IMR-90 (cell line): Measurements from ENCODE around the gene CPEB3. TPM values are rescaled to one million over a fixed set of nuclear protein-coding genes. Genes with fewer than 3 reads are reported as not detected.

Experiments used
- ATAC-seq: fragments of 200-7000 bp; cut with Tn5 transposase; 2 replicates; pipeline ENCODE4 v1.9.1; 2020; ENCODE audit warnings: low read depth, mild to moderate bottlenecking, moderate library complexity
- BruUV-seq: library from RNA; stranded (reverse); fragments of 400-500 nt; replicated peaks from 2 replicates; lab custom pipeline; 2021; lab: Mats Ljungman, UMichigan
- CTCF ChIA-PET: fragments of 300-600 bp; formaldehyde crosslinking; extraction: SDS; loops from one replicate; lab custom pipeline; 2021; ENCODE audit warnings: antibody characterized with exemption; lab: Yijun Ruan, JAX
- POLR2A ChIA-PET: fragments of 300-600 bp; sonication (Branson Sonifier 250); formaldehyde crosslinking; loops from one replicate; lab custom pipeline; 2022; ENCODE audit warnings: antibody characterized with exemption; ENCODE audit not compliant: unreplicated experiment; lab: Charles Lee
- DNase-seq: peaks from one replicate; pipeline ENCODE4 v3.0.0; 2013
- H2AFZ ChIP-seq: replicated peaks from 2 replicates; pipeline ENCODE3; 2013; ENCODE audit warnings: low read length, mild to moderate bottlenecking; ENCODE audit not compliant: poor library complexity
- H2AK5ac ChIP-seq: 2 replicates; pipeline ENCODE4 v1.6.1; 2013; ENCODE audit warnings: low read depth, low read length, inconsistent platforms
- H2AK9ac ChIP-seq: replicated peaks from 2 replicates; pipeline ENCODE3; 2013; ENCODE audit warnings: mild to moderate bottlenecking, low read depth, low read length, moderate library complexity; ENCODE audit not compliant: poor library complexity
- H2BK120ac ChIP-seq: 2 replicates; pipeline ENCODE4 v1.6.1; 2013; ENCODE audit warnings: low read depth, low read length, inconsistent platforms
- H2BK15ac ChIP-seq: 3 replicates; pipeline ENCODE4 v1.6.1; 2013; ENCODE audit warnings: low read depth, low read length, inconsistent platforms
- H2BK20ac ChIP-seq: 2 replicates; pipeline ENCODE4 v1.6.1; 2013; ENCODE audit warnings: low read depth, mild to moderate bottlenecking, inconsistent platforms, low read length, moderate library complexity
- H2BK5ac ChIP-seq: 2 replicates; pipeline ENCODE4 v1.6.1; 2013; ENCODE audit warnings: mild to moderate bottlenecking, low read depth, low read length, inconsistent platforms; ENCODE audit not compliant: poor library complexity, severe bottlenecking
- H3K14ac ChIP-seq: replicated peaks from 2 replicates; pipeline ENCODE4 v1.6.1; 2013; ENCODE audit warnings: low read depth, low read length, inconsistent platforms
- H3K18ac ChIP-seq: 2 replicates; pipeline ENCODE4 v1.6.1; 2013; ENCODE audit warnings: low read depth, low read length, control low read depth
- H3K23ac ChIP-seq: 2 replicates; pipeline ENCODE4 v1.6.1; 2013; ENCODE audit warnings: low read depth, low read length, inconsistent platforms
- H3K27ac ChIP-seq: 2 replicates; pipeline ENCODE4 v1.5.1; 2013; ENCODE audit warnings: mild to moderate bottlenecking, control low read depth, low read length; ENCODE audit not compliant: insufficient read depth
- H3K27me3 ChIP-seq: 2 replicates; pipeline ENCODE4 v1.6.1; 2013; ENCODE audit warnings: low read length; ENCODE audit not compliant: control insufficient read depth, insufficient read depth
- H3K36me3 ChIP-seq: 2 replicates; pipeline ENCODE4 v1.6.1; 2013; ENCODE audit warnings: low read length, mixed read lengths; ENCODE audit not compliant: control insufficient read depth, insufficient read depth
- H3K4ac ChIP-seq: 2 replicates; pipeline ENCODE4 v1.6.1; 2013; ENCODE audit warnings: low read depth, low read length, inconsistent platforms
- H3K4me1 ChIP-seq: 2 replicates; pipeline ENCODE4 v1.6.1; 2013; ENCODE audit warnings: low read length, mixed read lengths; ENCODE audit not compliant: control insufficient read depth, insufficient read depth
- H3K4me2 ChIP-seq: 2 replicates; pipeline ENCODE4 v1.6.1; 2013; ENCODE audit warnings: low read depth, mild to moderate bottlenecking, control low read depth, low read length, moderate library complexity
- H3K4me3 ChIP-seq: 2 replicates; pipeline ENCODE4 v1.5.1; 2013; ENCODE audit warnings: low read depth, mild to moderate bottlenecking, control low read depth, low read length, moderate library complexity; ENCODE audit not compliant: insufficient read depth
- H3K56ac ChIP-seq: 2 replicates; pipeline ENCODE4 v1.6.1; 2013; ENCODE audit warnings: low read length, inconsistent platforms; ENCODE audit not compliant: insufficient read depth; ENCODE audit errors: extremely low read depth
- H3K79me1 ChIP-seq, 2 experiments: 2 replicates each; pipeline ENCODE4 v1.6.1; 2013; ENCODE audit warnings: low read length in 2 of 2, inconsistent platforms in 1 of 2, low read depth in 1 of 2
- H3K9ac ChIP-seq: 2 replicates; pipeline ENCODE4 v1.6.1; 2013; ENCODE audit warnings: low read depth, low read length, control low read depth
- H3K9me1 ChIP-seq: 2 replicates; pipeline ENCODE4 v1.6.1; 2013; ENCODE audit warnings: low read length, inconsistent platforms; ENCODE audit not compliant: insufficient read depth
- H3K9me3 ChIP-seq: 2 replicates; pipeline ENCODE4 v1.6.1; 2013; ENCODE audit warnings: low read length; ENCODE audit not compliant: control insufficient read depth, insufficient read depth
- H4K20me1 ChIP-seq: 2 replicates; pipeline ENCODE4 v1.6.1; 2013; ENCODE audit warnings: low read length, inconsistent platforms; ENCODE audit not compliant: insufficient read depth
- H4K5ac ChIP-seq: 2 replicates; pipeline ENCODE4 v1.6.1; 2013; ENCODE audit warnings: mild to moderate bottlenecking, low read depth, low read length, control low read depth
- H4K8ac ChIP-seq, 2 experiments: 2 replicates each; pipeline ENCODE4 v1.6.1; 2013; ENCODE audit warnings: low read depth in 2 of 2, low read length in 2 of 2, control low read depth in 1 of 2, inconsistent platforms in 1 of 2
- H4K91ac ChIP-seq: 2 replicates; pipeline ENCODE4 v1.6.1; 2013; ENCODE audit warnings: low read depth, low read length, inconsistent platforms; ENCODE audit not compliant: insufficient read depth
- MAFK ChIP-seq: IDR thresholded peaks from 2 replicates; pipeline ENCODE4 v1.6.1; 2012; ENCODE audit warnings: low read depth, low read length, improper control_type of control experiment
- RCOR1 ChIP-seq: IDR thresholded peaks from 2 replicates; pipeline ENCODE4 v1.6.1; 2012; ENCODE audit warnings: mild to moderate bottlenecking, low read length, improper control_type of control experiment; ENCODE audit not compliant: insufficient replicate concordance
- WGBS, 2 experiments: methylation state at CpG; one replicate each; pipeline versions ENCODE4 v1.1.5 to v1.1.7; 2013; ENCODE audit warnings: missing lambda C conversion rate in 2 of 2; ENCODE audit not compliant: insufficient read length in 1 of 2; ENCODE audit errors: extremely low coverage in 2 of 2; 5-methylcytosine and 5-hydroxymethylcytosine counted together
- dilution Hi-C: fragments of 300-500 bp; cut with HindIII; formaldehyde crosslinking; loops from one replicate; pipeline ENCODE4 v1.14.3; 2018; ENCODE audit warnings: low sequenced_read_pairs; ENCODE audit not compliant: unreplicated experiment
- in situ Hi-C: fragments of 300-500 bp; cut with MboI; formaldehyde crosslinking; loops from 3 replicates; pipeline ENCODE4 v1.14.3; 2019; ENCODE audit warnings: low sequenced_read_pairs, inconsistent platforms, mixed read lengths
- intact Hi-C: fragments of 100-400 bp; cut with micrococcal nuclease; formaldehyde crosslinking; loops from 2 replicates; pipeline ENCODE4 v1.10.0; 2022
- polyA plus RNA-seq, 3 experiments: library from polyadenylated mRNA; depleted of rRNA; stranded (reverse); fragments of >200 nt; gene quantifications; 2 replicates each; pipeline ENCODE4 v1.2.3, GENCODE V29; 2012; ENCODE audit warnings: low replicate concordance in 1 of 3
- total RNA-seq: library from RNA; depleted of rRNA; stranded (reverse); fragments of >200 nt; gene quantifications from 2 replicates; pipeline ENCODE4 v1.2.3, GENCODE V29; 2012
- TF ChIP-seq, protein P1 (sequence below): fragments of 150-350 bp; IDR thresholded peaks from 2 replicates; pipeline ENCODE4 v1.6.1; 2016; ENCODE audit warnings: low read depth, mild to moderate bottlenecking, low read length, moderate library complexity, borderline replicate concordance

Gene CPEB3
- total and polyA plus RNA-seq, 2 of the 4 experiments (the other 2 are of a cell fraction), result 0.18 to 0.36 TPM

DNA sequence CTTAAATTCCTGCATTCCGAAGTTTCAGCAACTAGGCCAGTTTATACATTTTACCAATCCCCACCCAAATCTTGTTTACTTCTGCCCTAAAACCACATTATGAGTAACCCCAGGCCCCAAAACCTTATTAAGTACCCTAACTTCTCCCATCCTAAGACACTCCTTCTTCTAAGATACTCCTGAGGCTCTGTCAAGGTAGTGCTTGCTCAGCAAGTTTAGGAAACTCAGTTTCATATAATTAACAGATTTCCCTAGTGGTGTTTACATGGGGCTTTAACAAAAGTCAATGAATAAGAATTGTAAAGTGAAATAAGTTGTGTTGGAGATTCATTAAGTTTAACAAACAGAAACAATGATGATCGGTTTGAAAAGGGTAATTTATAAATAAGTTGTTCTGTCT lies 77.8 kb downstream of the CPEB3 start:
- CTCF ChIA-PET, result no interaction called here
- no peaks in the 10 kb centered on the region for H4K20me1 ChIP-seq

More for the DNA sequence above, 77.8 kb downstream of the CPEB3 start:
- BruUV-seq, result no TSS peak
- H4K91ac ChIP-seq, result no peak overlapping the region
- no peak overlapping the region for H3K4ac ChIP-seq
- no peak overlapping the region for H4K5ac ChIP-seq
- no peak for DNase-seq
- H3K4me3 ChIP-seq, result no peak overlapping the region
- 83 to 100% methylated on average over 1 of the region's 2 CpGs for WGBS, 2 experiments
- POLR2A ChIA-PET, result no interaction called here
- H2BK15ac ChIP-seq, result no peak overlapping the region
- no peaks in the 10 kb centered on the region; a peak in 1 of 4 replicates for H3K79me1 ChIP-seq
- no peak overlapping the region for H2AFZ ChIP-seq
- H3K4me1 ChIP-seq, result no peaks in the 10 kb centered on the region
- no peak overlapping the region for H2AK9ac ChIP-seq
- no peak overlapping the region for H3K23ac ChIP-seq
- dilution Hi-C loops (no loop called here), intact Hi-C loops (no loop called here), in situ Hi-C loops (no loop called here)
- H3K9ac ChIP-seq, result no peak overlapping the region
- H3K9me1 ChIP-seq, result no peaks in the 10 kb centered on the region
- no peak overlapping the region for H2BK5ac ChIP-seq
- H3K56ac ChIP-seq, result no peak overlapping the region
- no peak overlapping the region for H3K18ac ChIP-seq
- no peak overlapping the region for H3K14ac ChIP-seq
- H4K8ac ChIP-seq, result no peak overlapping the region
- no peaks in the 10 kb centered on the region for H3K9me3 ChIP-seq
- H2AK5ac ChIP-seq, result no peak overlapping the region
- no peak overlapping the region for H3K4me2 ChIP-seq
- no peak for TF ChIP-seq RCOR1
- TF ChIP-seq MAFK, result peak; percentile 80
- TF ChIP-seq, protein P1, sequence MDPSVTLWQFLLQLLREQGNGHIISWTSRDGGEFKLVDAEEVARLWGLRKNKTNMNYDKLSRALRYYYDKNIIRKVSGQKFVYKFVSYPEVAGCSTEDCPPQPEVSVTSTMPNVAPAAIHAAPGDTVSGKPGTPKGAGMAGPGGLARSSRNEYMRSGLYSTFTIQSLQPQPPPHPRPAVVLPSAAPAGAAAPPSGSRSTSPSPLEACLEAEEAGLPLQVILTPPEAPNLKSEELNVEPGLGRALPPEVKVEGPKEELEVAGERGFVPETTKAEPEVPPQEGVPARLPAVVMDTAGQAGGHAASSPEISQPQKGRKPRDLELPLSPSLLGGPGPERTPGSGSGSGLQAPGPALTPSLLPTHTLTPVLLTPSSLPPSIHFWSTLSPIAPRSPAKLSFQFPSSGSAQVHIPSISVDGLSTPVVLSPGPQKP, result no peak
- 0 out of 2 replicates have a peak, but pooled peaks cover 1% of the 10 kb centered on the region for H3K36me3 ChIP-seq
- no peak for ATAC-seq
- H3K27me3 ChIP-seq, result no peaks in the 10 kb centered on the region
- no peak overlapping the region for H2BK120ac ChIP-seq
- no peak overlapping the region for H3K27ac ChIP-seq
- H2BK20ac ChIP-seq, result no peak overlapping the region
